K562 (cell line): ENCODE results near the gene ADAMTS6. TPM values are rescaled to one million over a fixed set of nuclear protein-coding genes. Genes with fewer than 3 reads are reported as not detected.

Source experiments
- CXXC5 ChIP-seq: fragments of 250-450 bp; sonication (Bioruptor Pico); IDR thresholded peaks from 2 replicates; pipeline ENCODE4 v1.8.0; 2022; ENCODE audit warnings: inconsistent platforms, mild to moderate bottlenecking, moderate library complexity
- GATA2 ChIP-seq: sonication (generic); formaldehyde crosslinking; IDR thresholded peaks from 2 replicates; pipeline ENCODE4 v1.4.0; 2020; ENCODE audit warnings: mild to moderate bottlenecking, missing genetic modification reagents
- HMG20A ChIP-seq: fragments of 450-650 bp; formaldehyde crosslinking; conservative IDR thresholded peaks from 2 replicates; pipeline ENCODE4 v1.4.0; 2020; ENCODE audit warnings: mild to moderate bottlenecking, mixed read lengths
- IRF9 ChIP-seq: fragments of 450-650 bp; IDR thresholded peaks from 2 replicates; pipeline ENCODE4 v1.6.1; 2016; ENCODE audit warnings: missing biosample characterization, missing genetic modification characterization
- MCM3 ChIP-seq: fragments of 450-650 bp; IDR thresholded peaks from 2 replicates; pipeline ENCODE4 v1.6.1; 2016
- RBM17 ChIP-seq: fragments of 200-400 bp; formaldehyde crosslinking; IDR thresholded peaks from 2 replicates; pipeline ENCODE4 v1.6.1; 2017; ENCODE audit warnings: low read depth, mild to moderate bottlenecking, low read length, borderline replicate concordance
- RFX5 ChIP-seq: IDR thresholded peaks from 2 replicates; pipeline ENCODE4 v1.6.1; 2011; ENCODE audit warnings: low read depth, mild to moderate bottlenecking, improper control_type of control experiment, low read length
- SNAPC5 ChIP-seq: fragments of 250-450 bp; sonication (Bioruptor Pico); IDR thresholded peaks from 2 replicates; pipeline ENCODE4 v1.8.0; 2021; ENCODE audit warnings: moderate library complexity, mild to moderate bottlenecking, inconsistent platforms
- TARDBP ChIP-seq: fragments of 450-650 bp; IDR thresholded peaks from 2 replicates; pipeline ENCODE4 v1.6.1; 2016
- ZC3H11A ChIP-seq: IDR thresholded peaks from 2 replicates; pipeline ENCODE4 v1.6.1; 2012; ENCODE audit warnings: low read depth, low read length, improper control_type of control experiment
- ZC3H4 ChIP-seq: sonication (generic); formaldehyde crosslinking; IDR thresholded peaks from 2 replicates; pipeline ENCODE4 v1.9.0; 2021; ENCODE audit warnings: missing genetic modification reagents, borderline replicate concordance
- ZEB2 ChIP-seq: fragments of 450-650 bp; IDR thresholded peaks from 2 replicates; pipeline ENCODE4 v1.6.1; 2016
- ZFP36 ChIP-seq: fragments of 150-350 bp; IDR thresholded peaks from 2 replicates; pipeline ENCODE4 v1.6.1; 2018; ENCODE audit warnings: low read length, low read depth; ENCODE audit not compliant: partially characterized antibody
- ZNF445 ChIP-seq: fragments of 250-450 bp; sonication (Bioruptor Pico); IDR thresholded peaks from 2 replicates; pipeline ENCODE4 v1.4.0; 2020; ENCODE audit warnings: low read depth, mild to moderate bottlenecking, moderate library complexity
- polyA plus RNA-seq, 8 experiments: library from polyadenylated mRNA; depleted of rRNA in 4 of 8; stranded (reverse) in 5 of 8; unstranded in 3 of 8; fragments of >200 nt; fragmentation: Nextera tagmentation in 2 of 8; fragmentation: Illumina TruSeq in 1 of 8; extraction: Ambion mirVana in 2 of 8; extraction: Trizol in 1 of 8; gene quantifications; 2 replicates each; pipeline versions ENCODE4 v1.2.1 to v1.2.3, GENCODE V29; 2011 to 2014; ENCODE audit warnings: inconsistent platforms in 1 of 8, missing spikeins in 1 of 8
- total RNA-seq, 7 experiments: library from RNA; depleted of rRNA in 6 of 7; stranded (reverse); fragments of >200 nt in 6 of 7; fragmentation: Illumina TruSeq in 2 of 7; extraction: Trizol in 2 of 7; gene quantifications; 2 replicates each; pipeline versions ENCODE4 v1.2.1 to v1.2.3, GENCODE V29; 2011 to 2021; ENCODE audit warnings: low replicate concordance in 1 of 7
- TF ChIP-seq, protein P1 (sequence below), 2 experiments: fragments of 450-650 bp; formaldehyde crosslinking in 1 of 2; IDR thresholded peaks; 2 replicates each; pipeline versions ENCODE4 v1.4.0 to v1.6.1; 2014 to 2020; ENCODE audit warnings: mild to moderate bottlenecking in 2 of 2, borderline replicate concordance in 1 of 2, low read depth in 1 of 2
- TF ChIP-seq, protein P2 (sequence below): fragments of 450-650 bp; formaldehyde crosslinking; IDR thresholded peaks from 2 replicates; pipeline ENCODE4 v1.4.0; 2020; ENCODE audit warnings: mild to moderate bottlenecking, moderate library complexity

ADAMTS6 gene
- total and polyA plus RNA-seq, 9 of the 15 experiments (the other 6 are each of a cell fraction or from before 2014, with no cell fraction given) = 0.57 to 5.3 (median 1.5) TPM

- TF ChIP-seq, protein P1, sequence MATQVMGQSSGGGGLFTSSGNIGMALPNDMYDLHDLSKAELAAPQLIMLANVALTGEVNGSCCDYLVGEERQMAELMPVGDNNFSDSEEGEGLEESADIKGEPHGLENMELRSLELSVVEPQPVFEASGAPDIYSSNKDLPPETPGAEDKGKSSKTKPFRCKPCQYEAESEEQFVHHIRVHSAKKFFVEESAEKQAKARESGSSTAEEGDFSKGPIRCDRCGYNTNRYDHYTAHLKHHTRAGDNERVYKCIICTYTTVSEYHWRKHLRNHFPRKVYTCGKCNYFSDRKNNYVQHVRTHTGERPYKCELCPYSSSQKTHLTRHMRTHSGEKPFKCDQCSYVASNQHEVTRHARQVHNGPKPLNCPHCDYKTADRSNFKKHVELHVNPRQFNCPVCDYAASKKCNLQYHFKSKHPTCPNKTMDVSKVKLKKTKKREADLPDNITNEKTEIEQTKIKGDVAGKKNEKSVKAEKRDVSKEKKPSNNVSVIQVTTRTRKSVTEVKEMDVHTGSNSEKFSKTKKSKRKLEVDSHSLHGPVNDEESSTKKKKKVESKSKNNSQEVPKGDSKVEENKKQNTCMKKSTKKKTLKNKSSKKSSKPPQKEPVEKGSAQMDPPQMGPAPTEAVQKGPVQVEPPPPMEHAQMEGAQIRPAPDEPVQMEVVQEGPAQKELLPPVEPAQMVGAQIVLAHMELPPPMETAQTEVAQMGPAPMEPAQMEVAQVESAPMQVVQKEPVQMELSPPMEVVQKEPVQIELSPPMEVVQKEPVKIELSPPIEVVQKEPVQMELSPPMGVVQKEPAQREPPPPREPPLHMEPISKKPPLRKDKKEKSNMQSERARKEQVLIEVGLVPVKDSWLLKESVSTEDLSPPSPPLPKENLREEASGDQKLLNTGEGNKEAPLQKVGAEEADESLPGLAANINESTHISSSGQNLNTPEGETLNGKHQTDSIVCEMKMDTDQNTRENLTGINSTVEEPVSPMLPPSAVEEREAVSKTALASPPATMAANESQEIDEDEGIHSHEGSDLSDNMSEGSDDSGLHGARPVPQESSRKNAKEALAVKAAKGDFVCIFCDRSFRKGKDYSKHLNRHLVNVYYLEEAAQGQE (IDR thresholded peaks at IDR 0.05; ENCODE audit: borderline replicate concordance) = no peak; the same call in 1 of the 2 replicates
- TF ChIP-seq, protein P1 (CRISPR knock-in tag; IDR thresholded peaks at IDR 0.05; ENCODE audit: low read depth) = no peak
- TF ChIP-seq, protein P2, sequence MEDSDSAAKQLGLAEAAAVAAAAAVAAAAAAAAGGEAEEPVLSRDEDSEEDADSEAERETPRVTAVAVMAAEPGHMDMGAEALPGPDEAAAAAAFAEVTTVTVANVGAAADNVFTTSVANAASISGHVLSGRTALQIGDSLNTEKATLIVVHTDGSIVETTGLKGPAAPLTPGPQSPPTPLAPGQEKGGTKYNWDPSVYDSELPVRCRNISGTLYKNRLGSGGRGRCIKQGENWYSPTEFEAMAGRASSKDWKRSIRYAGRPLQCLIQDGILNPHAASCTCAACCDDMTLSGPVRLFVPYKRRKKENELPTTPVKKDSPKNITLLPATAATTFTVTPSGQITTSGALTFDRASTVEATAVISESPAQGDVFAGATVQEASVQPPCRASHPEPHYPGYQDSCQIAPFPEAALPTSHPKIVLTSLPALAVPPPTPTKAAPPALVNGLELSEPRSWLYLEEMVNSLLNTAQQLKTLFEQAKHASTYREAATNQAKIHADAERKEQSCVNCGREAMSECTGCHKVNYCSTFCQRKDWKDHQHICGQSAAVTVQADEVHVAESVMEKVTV = no peak
- TF ChIP-seq RFX5 (no peak), ZC3H4 (CRISPR knock-in tag) (no peak), RBM17 (no peak), CXXC5 (CRISPR knock-in tag) (no peak; the same call in 1 of the 2 replicates), ZEB2 (no peak), GATA2 (CRISPR knock-in tag) (no peak), TARDBP (no peak), ZNF445 (CRISPR knock-in tag) (no peak), SNAPC5 (CRISPR knock-in tag) (no peak), ZFP36 (no peak), MCM3 (no peak), ZC3H11A (no peak), IRF9 (no peak), HMG20A (CRISPR knock-in tag) (no peak)
These were observed 1.2 kb upstream of the ADAMTS6 start (continued) for GRCh38 chr5:65482736-65483545.
